Uterus (tissue), 2 donors: ENCODE data around the gene OPCML.

ENCODE experiments used
- POLR2A ChIP-seq, 2 donors: fragments of 450-650 bp; IDR thresholded peaks; one replicate each; pipeline ENCODE4 v1.6.1; 2016; ENCODE audit warnings: antibody characterized with exemption in 2 of 2, mild to moderate bottlenecking in 1 of 2, moderate library complexity in 1 of 2
- TF ChIP-seq, protein P1 (sequence below), 4 experiments: fragments of 200-600 bp in 2 of 4; fragments of 450-650 bp in 2 of 4; sonication (generic) in 2 of 4; IDR thresholded peaks; one replicate each; pipeline ENCODE4 v1.5.1; 2016 to 2019; ENCODE audit warnings: antibody characterized with exemption in 4 of 4, mild to moderate bottlenecking in 2 of 4, moderate library complexity in 1 of 4

DNA sequence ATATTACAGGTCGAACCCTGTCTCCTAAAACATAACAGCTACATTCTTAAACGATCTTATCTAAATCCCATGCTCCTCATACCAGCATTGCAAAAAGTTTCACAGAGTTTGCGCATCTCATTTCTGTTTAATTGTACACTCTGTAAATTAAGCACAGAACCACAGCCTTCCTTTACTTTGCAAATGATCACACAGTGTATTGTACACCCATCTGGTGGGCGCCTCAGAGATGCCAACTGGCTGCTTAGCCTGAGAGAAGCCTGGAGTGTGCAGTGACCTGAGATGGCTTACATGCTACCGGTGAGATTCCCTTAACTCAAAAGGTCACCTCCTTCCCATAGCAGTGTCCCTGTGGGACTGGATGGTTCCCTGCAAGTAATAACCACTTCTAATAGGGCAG lies 1077.3 kb downstream of the OPCML start:
- TF ChIP-seq, protein P1, sequence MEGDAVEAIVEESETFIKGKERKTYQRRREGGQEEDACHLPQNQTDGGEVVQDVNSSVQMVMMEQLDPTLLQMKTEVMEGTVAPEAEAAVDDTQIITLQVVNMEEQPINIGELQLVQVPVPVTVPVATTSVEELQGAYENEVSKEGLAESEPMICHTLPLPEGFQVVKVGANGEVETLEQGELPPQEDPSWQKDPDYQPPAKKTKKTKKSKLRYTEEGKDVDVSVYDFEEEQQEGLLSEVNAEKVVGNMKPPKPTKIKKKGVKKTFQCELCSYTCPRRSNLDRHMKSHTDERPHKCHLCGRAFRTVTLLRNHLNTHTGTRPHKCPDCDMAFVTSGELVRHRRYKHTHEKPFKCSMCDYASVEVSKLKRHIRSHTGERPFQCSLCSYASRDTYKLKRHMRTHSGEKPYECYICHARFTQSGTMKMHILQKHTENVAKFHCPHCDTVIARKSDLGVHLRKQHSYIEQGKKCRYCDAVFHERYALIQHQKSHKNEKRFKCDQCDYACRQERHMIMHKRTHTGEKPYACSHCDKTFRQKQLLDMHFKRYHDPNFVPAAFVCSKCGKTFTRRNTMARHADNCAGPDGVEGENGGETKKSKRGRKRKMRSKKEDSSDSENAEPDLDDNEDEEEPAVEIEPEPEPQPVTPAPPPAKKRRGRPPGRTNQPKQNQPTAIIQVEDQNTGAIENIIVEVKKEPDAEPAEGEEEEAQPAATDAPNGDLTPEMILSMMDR (IDR thresholded peaks at IDR 0.05) = no peak
- TF ChIP-seq POLR2A (IDR thresholded peaks at IDR 0.05) = no peak
